Neural cell (in vitro differentiated cells): ENCODE results near the gene ATG4C.

Experiments
- CTCF ChIP-seq: fragments of 450-650 bp; IDR thresholded peaks from 2 replicates; pipeline ENCODE4 v1.5.1; 2014; ENCODE audit warnings: antibody characterized with exemption, mild to moderate bottlenecking, moderate library complexity; ENCODE audit not compliant: poor library complexity, severe bottlenecking
- EP300 ChIP-seq: fragments of 450-650 bp; conservative IDR thresholded peaks from 2 replicates; pipeline ENCODE4 v1.6.1; 2014; ENCODE audit warnings: antibody characterized with exemption, mild to moderate bottlenecking, moderate library complexity; ENCODE audit not compliant: poor library complexity, severe bottlenecking

GRCh38 chr1:62800825-62801306 lies 16.9 kb downstream of the ATG4C start:
- TF ChIP-seq CTCF (no peak), EP300 (no peak)
